Transverse colon (tissue), 4 donors: Measurements from ENCODE around the gene HOXA10. TPM values are rescaled to one million over a fixed set of nuclear protein-coding genes. Genes with fewer than 3 reads are reported as not detected.
A peak's percentile ranks its signal among the peaks of the same experiment; 100 is the strongest.

Source experiments
- DNase-seq: peaks from one replicate; pipeline ENCODE4 v3.0.0-alpha.2; 2019
- H3K27ac ChIP-seq, 4 donors: fragments of 200-600 bp; sonication (generic); 2 replicates each; pipeline ENCODE4 v1.5.1; 2016 to 2018; ENCODE audit warnings: inconsistent platforms in 4 of 4
- H3K27me3 ChIP-seq: fragments of 200-600 bp; sonication (generic); 2 replicates; pipeline ENCODE4 v1.5.1; 2017; ENCODE audit warnings: inconsistent platforms
- H3K36me3 ChIP-seq, 4 donors: fragments of 200-600 bp; sonication (generic); 2 replicates each; pipeline ENCODE4 v1.5.1; 2017 to 2019; ENCODE audit warnings: inconsistent platforms in 4 of 4
- H3K4me1 ChIP-seq, 4 donors: fragments of 200-600 bp; sonication (generic); 2 replicates each; pipeline ENCODE4 v1.5.1; 2017 to 2020; ENCODE audit warnings: inconsistent platforms in 4 of 4
- H3K4me3 ChIP-seq, 4 donors: fragments of 200-600 bp; sonication (generic); 1 replicate in 1 of 4; 2 replicates in 3 of 4; pipeline versions ENCODE4 v1.5.1 to v1.6.1; 2017 to 2019; ENCODE audit warnings: inconsistent platforms in 4 of 4
- H3K9me3 ChIP-seq, 2 donors: fragments of 200-600 bp; sonication (generic); 2 replicates each; pipeline ENCODE4 v1.5.1; 2017 to 2019; ENCODE audit warnings: inconsistent platforms in 2 of 2
- EP300 ChIP-seq: sonication (generic); formaldehyde crosslinking; IDR thresholded peaks from one replicate; pipeline ENCODE4 v1.6.1; 2017; ENCODE audit warnings: antibody characterized with exemption, low read depth
- POLR2A ChIP-seq: fragments of 450-650 bp; IDR thresholded peaks from one replicate; pipeline ENCODE4 v1.6.1; 2016; ENCODE audit warnings: antibody characterized with exemption, mild to moderate bottlenecking, moderate library complexity
- POLR2AphosphoS5 ChIP-seq, 3 donors: sonication (generic); formaldehyde crosslinking; IDR thresholded peaks; one replicate each; pipeline ENCODE4 v1.6.1; 2016; ENCODE audit warnings: antibody characterized with exemption in 3 of 3
- whole genome bisulfite sequencing, 2 donors: methylation state at CpG; one replicate each; pipeline ENCODE4 v1.1.5; 2018; ENCODE audit warnings: low coverage in 1 of 2; 5-methylcytosine and 5-hydroxymethylcytosine counted together
- in situ Hi-C, 4 donors: fragments of 200-750 bp; cut with MboI; loops; one replicate each; pipeline versions ENCODE4 v1.15.0 to v1.15.1; 2017; ENCODE audit warnings: low sequenced_read_pairs in 3 of 4, low pct_ligation_motif_present in 1 of 4, low pct_unique_long_range_greater_than_20kb in 1 of 4
- intact Hi-C: fragments of 100-400 bp; cut with DNase I; formaldehyde crosslinking; loops from one replicate; pipeline ENCODE4 v1.15.1; 2023; ENCODE audit warnings: low total_unique reads
- total RNA-seq, 4 donors: library from RNA; depleted of rRNA; stranded (reverse); fragments of >200 nt; gene quantifications; one replicate each; pipeline ENCODE4 v1.1.0, GENCODE V29; 2016
- TF ChIP-seq, protein P1 (sequence below), 5 experiments: fragments of 200-600 bp in 3 of 5; fragments of 450-650 bp in 2 of 5; sonication (generic) in 3 of 5; IDR thresholded peaks; 1 replicate in 2 of 5; 2 replicates in 3 of 5; pipeline ENCODE4 v1.5.1; 2016 to 2017; ENCODE audit warnings: antibody characterized with exemption in 5 of 5, inconsistent platforms in 3 of 5, mild to moderate bottlenecking in 2 of 5, moderate library complexity in 1 of 5

HOXA10 gene
- total RNA-seq, 4 donors from 2014 or later, result 19.8 to 68.9 (median 36.4) TPM

DNA sequence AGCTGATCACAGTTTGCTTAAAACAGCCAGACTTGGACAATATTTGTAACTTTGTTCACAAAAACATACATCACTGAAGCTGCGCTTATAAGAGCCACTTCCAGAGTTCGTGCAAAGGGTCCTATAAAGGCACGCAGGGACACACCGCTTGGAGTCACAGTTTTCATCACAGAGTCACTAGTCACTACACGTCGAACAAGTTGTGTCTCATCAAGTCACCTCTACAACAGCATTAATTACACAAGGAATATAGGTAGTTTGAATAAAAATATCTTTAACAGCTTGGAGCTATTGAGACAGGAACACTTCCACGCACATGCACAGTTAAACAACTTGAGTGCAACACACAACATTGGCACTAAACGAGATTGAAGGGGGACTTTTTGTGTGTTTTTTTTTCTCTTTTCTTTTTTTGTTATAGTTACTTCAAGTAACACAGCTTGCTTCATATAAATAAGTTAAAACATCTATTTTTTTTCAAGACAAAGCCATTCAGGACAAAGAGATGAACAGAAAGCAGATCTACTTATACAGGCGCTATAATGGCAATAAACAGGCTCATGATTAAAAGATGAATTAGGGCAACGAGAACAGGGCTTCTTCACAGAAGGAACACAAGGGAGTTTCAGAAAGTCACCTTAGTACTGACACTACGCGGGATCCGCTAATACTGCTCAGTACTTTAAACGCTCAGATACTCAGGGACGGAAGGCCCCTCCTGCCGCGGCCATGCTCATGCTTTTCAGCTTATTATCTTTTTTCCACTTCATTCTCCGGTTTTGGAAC lies 32.8 kb downstream of the HOXA10 start:
- H3K4me1 ChIP-seq, result peaks cover 11 to 64% (median 57%) of the 10 kb centered on the region in 4 donors
- no peaks in the 10 kb centered on the region for H3K36me3 ChIP-seq
- TF ChIP-seq EP300 (no peak), POLR2AphosphoS5 (IDR thresholded peaks at IDR 0.05) (peak in 1 of 3 donors; percentile 21)
- no peaks in the 10 kb centered on the region for H3K27me3 ChIP-seq
- H3K27ac ChIP-seq, result peak overlapping the region; percentile 95 to 99 (median 98)
- WGBS, 2 donors, result 31 to 48% methylated on average over 10 to 18 of the region's 18 CpGs
- intact Hi-C loops (no loop called here), in situ Hi-C loops (loop anchor here (5.0 to 10.0 kb wide), 2 partner anchors 284 to 287 kb away; no protein-coding TSS in a partner anchor)
- H3K9me3 ChIP-seq, result no peaks in the 10 kb centered on the region
- DNase-seq, result no peak
- H3K4me3 ChIP-seq, result peak overlapping the region in 3 of 4 donors; percentile 33 to 77 (median 57)

DNA sequence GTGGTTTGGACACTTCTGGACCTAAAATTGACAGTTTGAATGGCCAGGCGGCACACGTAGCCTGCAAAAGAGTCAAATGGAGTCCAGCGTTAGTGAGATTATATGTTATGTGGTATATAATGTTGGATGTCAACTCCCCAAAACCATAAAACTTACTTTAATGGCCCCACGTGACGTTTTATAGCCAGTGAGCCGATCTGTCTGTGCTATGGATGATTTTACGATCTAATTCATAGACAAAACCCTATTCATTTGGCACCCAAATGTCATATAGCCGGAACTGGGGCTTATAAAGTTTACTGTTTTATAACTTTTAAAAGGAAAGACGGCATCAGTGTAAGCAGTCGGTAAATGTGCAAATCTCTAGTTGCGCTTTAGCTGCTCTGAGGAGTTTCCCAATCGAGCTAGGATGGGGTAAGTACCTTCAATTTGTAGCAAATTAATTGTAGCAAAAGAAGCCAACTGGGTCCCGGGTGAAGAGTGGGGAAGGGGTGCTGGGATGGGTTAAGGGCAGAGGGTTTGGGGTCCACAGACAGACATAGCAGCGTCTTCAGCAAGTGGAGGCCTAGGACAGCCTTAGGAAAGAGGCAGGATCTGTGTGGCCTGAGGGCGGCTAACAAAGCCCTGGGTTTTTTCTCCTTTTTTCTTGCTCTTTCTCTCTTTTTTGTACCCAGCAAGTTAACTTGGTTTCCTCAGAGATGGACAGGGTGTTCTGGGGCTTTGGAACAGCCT lies 33.8 kb downstream of the HOXA10 start:
- TF ChIP-seq, protein P1, sequence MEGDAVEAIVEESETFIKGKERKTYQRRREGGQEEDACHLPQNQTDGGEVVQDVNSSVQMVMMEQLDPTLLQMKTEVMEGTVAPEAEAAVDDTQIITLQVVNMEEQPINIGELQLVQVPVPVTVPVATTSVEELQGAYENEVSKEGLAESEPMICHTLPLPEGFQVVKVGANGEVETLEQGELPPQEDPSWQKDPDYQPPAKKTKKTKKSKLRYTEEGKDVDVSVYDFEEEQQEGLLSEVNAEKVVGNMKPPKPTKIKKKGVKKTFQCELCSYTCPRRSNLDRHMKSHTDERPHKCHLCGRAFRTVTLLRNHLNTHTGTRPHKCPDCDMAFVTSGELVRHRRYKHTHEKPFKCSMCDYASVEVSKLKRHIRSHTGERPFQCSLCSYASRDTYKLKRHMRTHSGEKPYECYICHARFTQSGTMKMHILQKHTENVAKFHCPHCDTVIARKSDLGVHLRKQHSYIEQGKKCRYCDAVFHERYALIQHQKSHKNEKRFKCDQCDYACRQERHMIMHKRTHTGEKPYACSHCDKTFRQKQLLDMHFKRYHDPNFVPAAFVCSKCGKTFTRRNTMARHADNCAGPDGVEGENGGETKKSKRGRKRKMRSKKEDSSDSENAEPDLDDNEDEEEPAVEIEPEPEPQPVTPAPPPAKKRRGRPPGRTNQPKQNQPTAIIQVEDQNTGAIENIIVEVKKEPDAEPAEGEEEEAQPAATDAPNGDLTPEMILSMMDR (IDR thresholded peaks at IDR 0.05), result no peak
- TF ChIP-seq POLR2A, result peak; percentile 84
- peak; percentile 74 to 91 (median 90) for TF ChIP-seq POLR2AphosphoS5 (IDR thresholded peaks at IDR 0.05)
- peaks cover 18 to 64% (median 59%) of the 10 kb centered on the region in 4 donors for H3K4me1 ChIP-seq
- H3K4me3 ChIP-seq, result peak overlapping the region in 3 of 4 donors; percentile 39 to 77 (median 53)
- intact Hi-C loops (no loop called here), in situ Hi-C loops (loop anchor here (5.0 to 10.0 kb wide), 2 partner anchors 283 to 285 kb away; no protein-coding TSS in a partner anchor)
- DNase-seq, result peak; percentile 68
- H3K36me3 ChIP-seq, result no peaks in the 10 kb centered on the region
- H3K27ac ChIP-seq, result peak overlapping the region; percentile 95 to 99 (median 98)
- H3K27me3 ChIP-seq, result no peaks in the 10 kb centered on the region
- 43 to 46% methylated on average over 12 to 15 of the region's 15 CpGs for WGBS, 2 donors
- H3K9me3 ChIP-seq, result no peaks in the 10 kb centered on the region

DNA sequence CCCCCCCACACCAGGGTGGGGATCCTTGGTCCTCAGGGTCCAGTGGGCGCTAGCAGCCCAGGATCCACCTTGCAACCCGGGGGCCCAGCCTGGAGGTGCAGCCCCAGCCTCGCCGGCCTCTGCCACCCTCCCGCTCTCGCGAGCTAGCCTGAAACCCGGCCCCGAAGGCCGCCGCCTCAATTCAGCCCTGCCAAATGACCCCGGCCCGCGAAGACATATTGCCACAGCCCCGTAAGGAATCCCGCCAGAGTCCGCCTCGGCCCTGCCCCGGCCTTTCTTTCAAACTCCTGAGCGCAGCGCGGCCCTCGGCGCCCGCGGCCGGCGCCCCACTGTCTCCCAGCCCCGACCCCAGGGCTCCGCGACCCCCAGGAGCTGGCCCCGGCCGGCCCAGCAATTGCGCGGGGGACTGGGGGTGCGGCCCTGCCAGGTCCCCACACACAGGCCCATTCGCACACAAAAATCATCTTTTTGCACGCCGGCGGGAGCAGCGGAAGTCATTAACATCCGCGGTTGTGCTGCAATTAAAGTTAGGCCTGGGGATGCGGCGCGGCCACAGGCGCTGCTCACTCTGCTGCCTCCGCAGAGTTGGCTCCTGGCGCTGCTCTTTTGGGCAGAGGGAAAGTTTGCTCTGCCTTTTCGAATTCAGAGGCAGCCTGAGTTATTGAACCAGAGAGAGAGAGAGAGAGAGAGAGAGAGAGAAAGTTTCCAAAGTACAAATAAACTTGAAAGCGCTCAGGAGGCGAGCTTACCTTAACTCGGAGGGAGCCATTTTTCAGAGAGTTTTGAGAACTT lies 34.6 kb downstream of the HOXA10 start:
- H3K4me1 ChIP-seq, result peaks cover 25 to 64% (median 59%) of the 10 kb centered on the region in 4 donors
- H3K36me3 ChIP-seq, result no peaks in the 10 kb centered on the region
- H3K4me3 ChIP-seq, result peak overlapping the region; percentile 11 to 60 (median 46)
- no peaks in the 10 kb centered on the region for H3K9me3 ChIP-seq
- intact Hi-C loops, result no loop called here
- peak; percentile 33 for DNase-seq
- H3K27me3 ChIP-seq, result no peaks in the 10 kb centered on the region
- in situ Hi-C loops, result loop anchor here (5.0 to 10.0 kb wide), 2 partner anchors 282 to 285 kb away; no protein-coding TSS in a partner anchor
- TF ChIP-seq, protein P1 (IDR thresholded peaks at IDR 0.05), result no peak
- TF ChIP-seq EP300, result no peak
- peak overlapping the region; percentile 95 to 99 (median 98) for H3K27ac ChIP-seq
- WGBS, 2 donors, result 32 to 39% methylated on average over 12 to 52 of the region's 53 CpGs

DNA sequence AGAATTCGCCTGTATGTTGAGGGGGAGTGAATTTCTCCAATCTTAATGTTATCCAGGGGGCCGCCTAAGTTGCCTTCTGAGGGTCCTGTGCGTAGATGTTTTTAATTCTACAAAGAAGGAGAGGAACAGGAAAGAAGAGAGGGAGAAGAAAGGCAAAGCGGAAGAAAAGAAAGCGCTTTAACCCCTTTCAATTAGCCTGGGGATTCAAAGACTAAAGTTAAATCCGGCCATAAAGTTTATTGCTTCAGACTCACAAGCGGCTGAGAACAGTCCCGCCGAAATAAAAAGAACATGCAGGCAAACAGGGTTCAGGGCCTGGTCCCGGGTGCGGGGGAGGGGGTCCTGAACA lies 35.2 kb downstream of the HOXA10 start:
- no peak for DNase-seq
- in situ Hi-C loops (no loop called here), intact Hi-C loops (no loop called here)
- H3K4me3 ChIP-seq, result peak overlapping the region; percentile 11 to 60 (median 46)
- no peaks in the 10 kb centered on the region for H3K36me3 ChIP-seq
- TF ChIP-seq POLR2AphosphoS5 (IDR thresholded peaks at IDR 0.05) (no peak), POLR2A (no peak), EP300 (no peak)
- TF ChIP-seq, protein P1 (IDR thresholded peaks at IDR 0.05), result no peak
- H3K9me3 ChIP-seq, result no peaks in the 10 kb centered on the region
- no peaks in the 10 kb centered on the region for H3K27me3 ChIP-seq
- H3K27ac ChIP-seq, result peak overlapping the region; percentile 95 to 99 (median 98)
- H3K4me1 ChIP-seq, result peaks cover 26 to 64% (median 58%) of the 10 kb centered on the region in 4 donors
- WGBS, 2 donors, result 37 to 48% methylated on average over 5 to 11 of the region's 11 CpGs
